C4-2B (cell line): ENCODE data around the gene FAM181A.

Experiments used
- CTCF ChIP-seq: fragments of 450-650 bp; conservative IDR thresholded peaks from 2 replicates; pipeline ENCODE4 v1.5.1; 2017; ENCODE audit warnings: mild to moderate bottlenecking
- ZFX ChIP-seq: fragments of 450-650 bp; IDR thresholded peaks from 2 replicates; pipeline ENCODE4 v1.6.1; 2017

GRCh38 chr14:93905623-93906022, 21.5 kb upstream of the FAM181A start:
- TF ChIP-seq CTCF (no peak), ZFX (no peak)
